C4-2B (cell line): Measurements from ENCODE around the gene EMID1.

Experiments used
- ZFX ChIP-seq: fragments of 450-650 bp; IDR thresholded peaks from 2 replicates; pipeline ENCODE4 v1.6.1; 2017
- TF ChIP-seq, protein P1 (sequence below): fragments of 450-650 bp; conservative IDR thresholded peaks from 2 replicates; pipeline ENCODE4 v1.5.1; 2017; ENCODE audit warnings: mild to moderate bottlenecking

- TF ChIP-seq, protein P1, sequence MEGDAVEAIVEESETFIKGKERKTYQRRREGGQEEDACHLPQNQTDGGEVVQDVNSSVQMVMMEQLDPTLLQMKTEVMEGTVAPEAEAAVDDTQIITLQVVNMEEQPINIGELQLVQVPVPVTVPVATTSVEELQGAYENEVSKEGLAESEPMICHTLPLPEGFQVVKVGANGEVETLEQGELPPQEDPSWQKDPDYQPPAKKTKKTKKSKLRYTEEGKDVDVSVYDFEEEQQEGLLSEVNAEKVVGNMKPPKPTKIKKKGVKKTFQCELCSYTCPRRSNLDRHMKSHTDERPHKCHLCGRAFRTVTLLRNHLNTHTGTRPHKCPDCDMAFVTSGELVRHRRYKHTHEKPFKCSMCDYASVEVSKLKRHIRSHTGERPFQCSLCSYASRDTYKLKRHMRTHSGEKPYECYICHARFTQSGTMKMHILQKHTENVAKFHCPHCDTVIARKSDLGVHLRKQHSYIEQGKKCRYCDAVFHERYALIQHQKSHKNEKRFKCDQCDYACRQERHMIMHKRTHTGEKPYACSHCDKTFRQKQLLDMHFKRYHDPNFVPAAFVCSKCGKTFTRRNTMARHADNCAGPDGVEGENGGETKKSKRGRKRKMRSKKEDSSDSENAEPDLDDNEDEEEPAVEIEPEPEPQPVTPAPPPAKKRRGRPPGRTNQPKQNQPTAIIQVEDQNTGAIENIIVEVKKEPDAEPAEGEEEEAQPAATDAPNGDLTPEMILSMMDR, result no peak
- TF ChIP-seq ZFX, result no peak
Observed at GRCh38 chr22:29211066-29211465, 5.4 kb downstream of the EMID1 start.
